ENCODE data around the gene ESD.

DNA sequence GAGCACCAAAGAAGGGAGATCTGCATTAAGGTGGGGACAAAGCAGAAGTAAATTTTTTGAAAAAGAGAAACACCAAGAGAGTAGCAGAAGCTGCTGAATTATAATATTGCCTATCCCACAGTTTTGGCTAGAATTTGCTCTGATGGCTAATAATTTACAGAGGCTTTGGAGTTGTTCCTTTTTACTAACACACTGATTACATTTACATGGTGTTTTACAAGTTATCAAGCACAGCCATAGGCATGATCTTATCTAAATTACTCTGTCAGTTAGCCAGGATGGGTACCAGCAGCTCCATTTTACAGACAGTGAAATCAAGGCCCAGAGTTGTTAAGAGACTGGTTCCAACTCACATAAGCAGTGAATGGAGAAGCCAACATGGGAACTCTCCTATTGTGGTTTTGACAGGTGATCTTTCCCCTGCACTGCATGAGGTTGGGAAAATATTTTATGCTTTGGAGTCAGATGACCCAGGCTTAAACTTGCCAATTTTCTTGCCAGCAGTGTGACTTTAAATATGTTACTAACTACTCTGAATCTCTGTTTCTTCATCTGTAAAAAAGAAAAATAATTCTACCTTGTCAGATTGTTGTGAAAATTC lies 33.5 kb upstream of the ESD start:
- TF ChIP-seq, protein P1, sequence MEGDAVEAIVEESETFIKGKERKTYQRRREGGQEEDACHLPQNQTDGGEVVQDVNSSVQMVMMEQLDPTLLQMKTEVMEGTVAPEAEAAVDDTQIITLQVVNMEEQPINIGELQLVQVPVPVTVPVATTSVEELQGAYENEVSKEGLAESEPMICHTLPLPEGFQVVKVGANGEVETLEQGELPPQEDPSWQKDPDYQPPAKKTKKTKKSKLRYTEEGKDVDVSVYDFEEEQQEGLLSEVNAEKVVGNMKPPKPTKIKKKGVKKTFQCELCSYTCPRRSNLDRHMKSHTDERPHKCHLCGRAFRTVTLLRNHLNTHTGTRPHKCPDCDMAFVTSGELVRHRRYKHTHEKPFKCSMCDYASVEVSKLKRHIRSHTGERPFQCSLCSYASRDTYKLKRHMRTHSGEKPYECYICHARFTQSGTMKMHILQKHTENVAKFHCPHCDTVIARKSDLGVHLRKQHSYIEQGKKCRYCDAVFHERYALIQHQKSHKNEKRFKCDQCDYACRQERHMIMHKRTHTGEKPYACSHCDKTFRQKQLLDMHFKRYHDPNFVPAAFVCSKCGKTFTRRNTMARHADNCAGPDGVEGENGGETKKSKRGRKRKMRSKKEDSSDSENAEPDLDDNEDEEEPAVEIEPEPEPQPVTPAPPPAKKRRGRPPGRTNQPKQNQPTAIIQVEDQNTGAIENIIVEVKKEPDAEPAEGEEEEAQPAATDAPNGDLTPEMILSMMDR (IDR thresholded peaks at IDR 0.05): no peak
- no peak for TF ChIP-seq POLR2A (IDR thresholded peaks at IDR 0.05)
